Smooth muscle cell of the brain vasculature (primary cell): ENCODE results near the gene NCBP2L.

Experiments
- DNase-seq: peaks from one replicate; pipeline ENCODE4 v3.0.0-alpha.2; 2012; ENCODE audit warnings: low read depth, low spot score

Gene NCBP2L

GRCh38 chrX:107777536-107777832 lies at the start of gene NCBP2L:
NCBP2L (plus strand) TSS chrX:107777733; CDS start chrX:107794221, 16,488 bp downstream.
- DNase-seq = no peak

GRCh38 chrX:107728371-107729099 lies 49.0 kb upstream of the NCBP2L start:
- DNase-seq = no peak

- no peak for DNase-seq
Measured at GRCh38 chrX:107729558-107730297, 47.8 kb upstream of the NCBP2L start.

GRCh38 chrX:107730298-107730655 lies 47.3 kb upstream of the NCBP2L start:
- DNase-seq = no peak

GRCh38 chrX:107730991-107731766 lies 46.4 kb upstream of the NCBP2L start:
- no peak for DNase-seq

GRCh38 chrX:107731831-107732502 lies 45.6 kb upstream of the NCBP2L start:
- no peak for DNase-seq

- no peak for DNase-seq
Measured at GRCh38 chrX:107733686-107734085, 43.8 kb upstream of the NCBP2L start.

- DNase-seq = no peak
Measured at GRCh38 chrX:107734646-107735045, 42.9 kb upstream of the NCBP2L start.

- peak; percentile 88 for DNase-seq
Measured at GRCh38 chrX:107736781-107737531, 40.6 kb upstream of the NCBP2L start.

- DNase-seq = no peak
Measured at GRCh38 chrX:107738272-107738671, 39.3 kb upstream of the NCBP2L start.

GRCh38 chrX:107738768-107739167 lies 38.8 kb upstream of the NCBP2L start:
- no peak for DNase-seq

GRCh38 chrX:107739541-107739940 lies 38.0 kb upstream of the NCBP2L start:
- no peak for DNase-seq

GRCh38 chrX:107741404-107741790 lies 36.1 kb upstream of the NCBP2L start:
- DNase-seq = no peak

- no peak for DNase-seq
Measured at GRCh38 chrX:107742700-107743191, 34.8 kb upstream of the NCBP2L start.

GRCh38 chrX:107743995-107744394 lies 33.5 kb upstream of the NCBP2L start:
- no peak for DNase-seq

- no peak for DNase-seq
Measured at GRCh38 chrX:107744868-107745267, 32.7 kb upstream of the NCBP2L start.

- DNase-seq = no peak
Measured at GRCh38 chrX:107747596-107748161, 29.9 kb upstream of the NCBP2L start.

- DNase-seq = no peak
Measured at GRCh38 chrX:107748506-107748905, 29.0 kb upstream of the NCBP2L start.

GRCh38 chrX:107750263-107750662 lies 27.3 kb upstream of the NCBP2L start:
- DNase-seq = no peak

- no peak for DNase-seq
Measured at GRCh38 chrX:107750861-107751445, 26.6 kb upstream of the NCBP2L start.
